HEK293 (cell line): Measurements from ENCODE around the gene PITPNB.

Experiments used
- AEBP2 ChIP-seq: fragments of 450-650 bp; formaldehyde crosslinking; IDR thresholded peaks from 2 replicates; pipeline ENCODE4 v1.5.1; 2016; ENCODE audit warnings: missing biosample characterization, missing genetic modification characterization, borderline replicate concordance
- ATF2 ChIP-seq: fragments of 450-650 bp; formaldehyde crosslinking; IDR thresholded peaks from 2 replicates; pipeline ENCODE4 v1.5.1; 2016; ENCODE audit warnings: missing biosample characterization, missing genetic modification characterization, low read depth
- GLI4 ChIP-seq: fragments of 450-650 bp; formaldehyde crosslinking; IDR thresholded peaks from 2 replicates; pipeline ENCODE4 v1.5.1; 2016; ENCODE audit warnings: missing biosample characterization, missing genetic modification characterization
- GLIS1 ChIP-seq: fragments of 450-650 bp; formaldehyde crosslinking; IDR thresholded peaks from 2 replicates; pipeline ENCODE4 v1.5.1; 2016; ENCODE audit warnings: missing biosample characterization, missing genetic modification characterization
- HOXA7 ChIP-seq: sonication (generic); formaldehyde crosslinking; IDR thresholded peaks from 2 replicates; pipeline ENCODE4 v1.8.1; 2022; ENCODE audit warnings: missing genetic modification reagents, borderline replicate concordance
- HOXC10 ChIP-seq: sonication (generic); formaldehyde crosslinking; IDR thresholded peaks from 2 replicates; pipeline ENCODE4 v1.8.1; 2023; ENCODE audit warnings: mild to moderate bottlenecking, missing genetic modification reagents
- KLF17 ChIP-seq: fragments of 450-650 bp; formaldehyde crosslinking; IDR thresholded peaks from 2 replicates; pipeline ENCODE4 v1.5.1; 2016; ENCODE audit warnings: missing biosample characterization, missing genetic modification characterization
- KLF9 ChIP-seq: fragments of 450-650 bp; formaldehyde crosslinking; IDR thresholded peaks from 2 replicates; pipeline ENCODE4 v1.5.1; 2016; ENCODE audit warnings: missing biosample characterization, missing genetic modification characterization, low read depth
- ZBTB26 ChIP-seq: fragments of 450-650 bp; formaldehyde crosslinking; optimal IDR thresholded peaks from 2 replicates; pipeline ENCODE3; 2016; ENCODE audit warnings: missing biosample characterization, mild to moderate bottlenecking, missing genetic modification characterization
- ZBTB6 ChIP-seq: fragments of 450-650 bp; formaldehyde crosslinking; IDR thresholded peaks from 2 replicates; pipeline ENCODE4 v1.5.1; 2017; ENCODE audit warnings: missing biosample characterization, missing genetic modification characterization
- ZBTB8A ChIP-seq: fragments of 450-650 bp; formaldehyde crosslinking; IDR thresholded peaks from 2 replicates; pipeline ENCODE4 v1.5.1; 2016; ENCODE audit warnings: missing biosample characterization, missing genetic modification characterization
- ZFP37 ChIP-seq: fragments of 450-650 bp; formaldehyde crosslinking; IDR thresholded peaks from 2 replicates; pipeline ENCODE4 v1.5.1; 2016; ENCODE audit warnings: missing biosample characterization, missing genetic modification characterization
- ZNF121 ChIP-seq: fragments of 450-650 bp; formaldehyde crosslinking; IDR thresholded peaks from 2 replicates; pipeline ENCODE4 v1.5.1; 2016; ENCODE audit warnings: missing biosample characterization, missing genetic modification characterization
- ZNF138 ChIP-seq: fragments of 450-650 bp; formaldehyde crosslinking; IDR thresholded peaks from 2 replicates; pipeline ENCODE4 v1.5.1; 2016; ENCODE audit warnings: missing biosample characterization, missing genetic modification characterization, borderline replicate concordance
- ZNF140 ChIP-seq: fragments of 450-650 bp; formaldehyde crosslinking; IDR thresholded peaks from 2 replicates; pipeline ENCODE4 v1.5.1; 2016; ENCODE audit warnings: missing biosample characterization, missing genetic modification characterization
- ZNF146 ChIP-seq: fragments of 450-650 bp; formaldehyde crosslinking; IDR thresholded peaks from 2 replicates; pipeline ENCODE4 v1.5.1; 2016; ENCODE audit warnings: missing biosample characterization, missing genetic modification characterization
- ZNF16 ChIP-seq: fragments of 450-650 bp; formaldehyde crosslinking; IDR thresholded peaks from 2 replicates; pipeline ENCODE4 v1.5.1; 2016; ENCODE audit warnings: low read depth, missing biosample characterization, missing genetic modification characterization
- ZNF23 ChIP-seq: fragments of 450-650 bp; formaldehyde crosslinking; IDR thresholded peaks from 2 replicates; pipeline ENCODE4 v1.5.1; 2016; ENCODE audit warnings: missing biosample characterization, missing genetic modification characterization, borderline replicate concordance
- ZNF239 ChIP-seq: fragments of 450-650 bp; formaldehyde crosslinking; IDR thresholded peaks from 2 replicates; pipeline ENCODE4 v1.5.1; 2016; ENCODE audit warnings: missing biosample characterization, missing genetic modification characterization
- ZNF311 ChIP-seq: fragments of 450-650 bp; formaldehyde crosslinking; IDR thresholded peaks from 2 replicates; pipeline ENCODE4 v1.5.1; 2017; ENCODE audit warnings: missing biosample characterization, missing genetic modification characterization, borderline replicate concordance
- ZNF366 ChIP-seq: fragments of 450-650 bp; formaldehyde crosslinking; conservative IDR thresholded peaks from 2 replicates; pipeline ENCODE4 v1.5.1; 2016; ENCODE audit warnings: missing biosample characterization, missing genetic modification characterization
- ZNF404 ChIP-seq: fragments of 450-650 bp; formaldehyde crosslinking; IDR thresholded peaks from 2 replicates; pipeline ENCODE4 v1.5.1; 2017; ENCODE audit warnings: missing biosample characterization, missing genetic modification characterization
- ZNF426 ChIP-seq: fragments of 450-650 bp; formaldehyde crosslinking; IDR thresholded peaks from 2 replicates; pipeline ENCODE4 v1.5.1; 2017; ENCODE audit warnings: missing biosample characterization, missing genetic modification characterization, mild to moderate bottlenecking, inconsistent platforms, moderate library complexity
- ZNF433 ChIP-seq: fragments of 450-650 bp; formaldehyde crosslinking; IDR thresholded peaks from 2 replicates; pipeline ENCODE4 v1.5.1; 2016; ENCODE audit warnings: missing biosample characterization, missing genetic modification characterization, low read depth
- ZNF501 ChIP-seq: fragments of 450-650 bp; formaldehyde crosslinking; IDR thresholded peaks from 2 replicates; pipeline ENCODE4 v1.5.1; 2016; ENCODE audit warnings: missing biosample characterization, missing genetic modification characterization
- ZNF510 ChIP-seq: fragments of 450-650 bp; formaldehyde crosslinking; IDR thresholded peaks from 2 replicates; pipeline ENCODE4 v1.5.1; 2018; ENCODE audit warnings: mild to moderate bottlenecking, missing genetic modification characterization, missing biosample characterization; ENCODE audit not compliant: insufficient replicate concordance
- ZNF514 ChIP-seq: fragments of 450-650 bp; formaldehyde crosslinking; IDR thresholded peaks from 2 replicates; pipeline ENCODE4 v1.5.1; 2016; ENCODE audit warnings: missing biosample characterization, missing genetic modification characterization
- ZNF596 ChIP-seq: fragments of 450-650 bp; IDR thresholded peaks from 2 replicates; pipeline ENCODE4 v1.5.0; 2018; ENCODE audit warnings: missing biosample characterization, mild to moderate bottlenecking, missing genetic modification characterization, moderate library complexity
- ZNF600 ChIP-seq: fragments of 450-650 bp; formaldehyde crosslinking; IDR thresholded peaks from 2 replicates; pipeline ENCODE4 v1.5.1; 2016; ENCODE audit warnings: missing biosample characterization, missing genetic modification characterization
- ZNF623 ChIP-seq: fragments of 450-650 bp; formaldehyde crosslinking; IDR thresholded peaks from 2 replicates; pipeline ENCODE4 v1.5.1; 2016; ENCODE audit warnings: missing biosample characterization, missing genetic modification characterization
- ZNF626 ChIP-seq: fragments of 450-650 bp; sonication (Bioruptor Pico); formaldehyde crosslinking; IDR thresholded peaks from 2 replicates; pipeline ENCODE4 v1.5.1; 2018; ENCODE audit warnings: missing biosample characterization, missing genetic modification characterization, inconsistent platforms
- ZNF639 ChIP-seq: fragments of 450-650 bp; formaldehyde crosslinking; IDR thresholded peaks from 2 replicates; pipeline ENCODE4 v1.5.1; 2016; ENCODE audit warnings: missing biosample characterization, missing genetic modification characterization
- ZNF792 ChIP-seq: fragments of 450-650 bp; formaldehyde crosslinking; IDR thresholded peaks from 2 replicates; pipeline ENCODE4 v1.5.1; 2016; ENCODE audit warnings: missing biosample characterization, missing genetic modification characterization

PITPNB gene

GRCh38 chr22:27918341-27919221 is 475 bp downstream of the PITPNB start (continued):
- TF ChIP-seq KLF17 (tag by site-specific recombination), result peak; percentile 48
- no peak for TF ChIP-seq ZNF639 (tag by site-specific recombination)
- no peak for TF ChIP-seq AEBP2 (tag by site-specific recombination)
- TF ChIP-seq KLF9 (tag by site-specific recombination), result peak; percentile 55
- TF ChIP-seq ZNF311, result no peak
- TF ChIP-seq ZFP37 (tag by site-specific recombination), result no peak
- no peak for TF ChIP-seq ZNF140 (tag by site-specific recombination)
- no peak for TF ChIP-seq ZNF366
- TF ChIP-seq ZNF23 (tag by site-specific recombination), result no peak
- TF ChIP-seq ZNF596 (tag by site-specific recombination), result no peak
- no peak for TF ChIP-seq HOXA7
- TF ChIP-seq GLIS1 (tag by site-specific recombination), result peak; percentile 37; the same call in 1 of the 2 replicates
- peak; percentile 92 for TF ChIP-seq ZNF510 (tag by site-specific recombination)
- TF ChIP-seq ZNF146, result no peak
- no peak for TF ChIP-seq ZNF792 (tag by site-specific recombination)
- no peak for TF ChIP-seq ZNF514 (tag by site-specific recombination)
- TF ChIP-seq ZBTB26 (tag by site-specific recombination), result no peak
- 0 out of 2 replicates have a peak, but pooled peaks have one; percentile 26 for TF ChIP-seq ZNF501 (tag by site-specific recombination)
- no peak for TF ChIP-seq ZNF138 (tag by site-specific recombination)
- no peak for TF ChIP-seq ATF2 (tag by site-specific recombination)
- no peak for TF ChIP-seq ZNF433 (tag by site-specific recombination)
- no peak for TF ChIP-seq ZNF121
- TF ChIP-seq ZBTB6 (tag by site-specific recombination), result no peak
- no peak for TF ChIP-seq ZNF626 (tag by site-specific recombination)
- no peak for TF ChIP-seq ZNF239 (tag by site-specific recombination)
- 0 out of 2 replicates have a peak, but pooled peaks have one; percentile 53 for TF ChIP-seq ZNF600
- TF ChIP-seq ZNF404 (tag by site-specific recombination), result no peak
- no peak for TF ChIP-seq HOXC10 (CRISPR knock-in tag)
- no peak for TF ChIP-seq ZNF16
- TF ChIP-seq ZNF623, result no peak
- no peak for TF ChIP-seq ZNF426 (tag by site-specific recombination)
- no peak for TF ChIP-seq GLI4 (tag by site-specific recombination)
- peak; percentile 36; the same call in 1 of the 2 replicates for TF ChIP-seq ZBTB8A (tag by site-specific recombination)
